GM21423 (cell line): ENCODE data around the gene GRAP2.

ENCODE experiments used
- ATAC-seq: cut with Tn5 transposase; IDR thresholded peaks from one replicate; pipeline ENCODE4 v1.9.1; 2021; ENCODE audit warnings: mild to moderate bottlenecking, moderate library complexity; ENCODE audit not compliant: unreplicated experiment

Gene GRAP2

GRCh38 chr22:39923696-39924095 lies 22.8 kb downstream of the GRAP2 start:
- ATAC-seq, result no peak

- ATAC-seq, result no peak
Measured at GRCh38 chr22:39924286-39924685, 23.4 kb downstream of the GRAP2 start.

GRCh38 chr22:39925273-39925672 lies 24.4 kb downstream of the GRAP2 start:
- ATAC-seq, result no peak

GRCh38 chr22:39925909-39926679 lies 25.2 kb downstream of the GRAP2 start:
- ATAC-seq, result no peak

- no peak for ATAC-seq
Measured at GRCh38 chr22:39926753-39927152, 25.9 kb downstream of the GRAP2 start.

GRCh38 chr22:39927544-39927943 lies 26.7 kb downstream of the GRAP2 start:
- no peak for ATAC-seq

- ATAC-seq, result no peak
Measured at GRCh38 chr22:39928536-39929520, 27.9 kb downstream of the GRAP2 start.

- ATAC-seq, result no peak
Measured at GRCh38 chr22:39931251-39931650, 30.4 kb downstream of the GRAP2 start.

- no peak for ATAC-seq
Measured at GRCh38 chr22:39932166-39932565, 31.3 kb downstream of the GRAP2 start.

- no peak for ATAC-seq
Measured at GRCh38 chr22:39932918-39933649, 32.2 kb downstream of the GRAP2 start.

- no peak for ATAC-seq
Measured at GRCh38 chr22:39933741-39934140, 32.9 kb downstream of the GRAP2 start.

GRCh38 chr22:39935116-39935515 lies 34.2 kb downstream of the GRAP2 start:
- ATAC-seq, result no peak

- no peak for ATAC-seq
Measured at GRCh38 chr22:39935612-39936011, 34.7 kb downstream of the GRAP2 start.

GRCh38 chr22:39936523-39937145 lies 35.8 kb downstream of the GRAP2 start:
- ATAC-seq, result no peak

- ATAC-seq, result no peak
Measured at GRCh38 chr22:39937906-39938305, 37.0 kb downstream of the GRAP2 start.

GRCh38 chr22:39938509-39939111 lies 37.7 kb downstream of the GRAP2 start:
- ATAC-seq, result no peak

GRCh38 chr22:39939830-39940229 lies 38.9 kb downstream of the GRAP2 start:
- no peak for ATAC-seq

- ATAC-seq, result no peak
Measured at GRCh38 chr22:39940757-39941305, 39.9 kb downstream of the GRAP2 start.

- ATAC-seq, result no peak
Measured at GRCh38 chr22:39941601-39942000, 40.7 kb downstream of the GRAP2 start.
